SK-N-MC (cell line): Measurements from ENCODE around the gene IFT25.

ENCODE experiments used
- DNase-seq: peaks from one replicate; pipeline ENCODE4 v3.0.0-alpha.2; 2011; ENCODE audit warnings: low read depth, low spot score
- H3K27ac ChIP-seq: fragments of 200-600 bp; sonication (generic); 2 replicates; pipeline ENCODE4 v1.5.1; 2016; ENCODE audit warnings: mixed run types
- H3K36me3 ChIP-seq: fragments of 200-600 bp; sonication (generic); 2 replicates; pipeline ENCODE4 v1.6.1; 2017; ENCODE audit warnings: antibody characterized with exemption, low read length, mixed read lengths; ENCODE audit not compliant: insufficient read depth
- H3K4me3 ChIP-seq: fragments of 200-600 bp; sonication (generic); 2 replicates; pipeline ENCODE4 v1.5.1; 2016
- H3K9ac ChIP-seq: fragments of 200-600 bp; sonication (generic); 2 replicates; pipeline ENCODE4 v1.8.0; 2017; ENCODE audit warnings: mixed run types, mixed read lengths; ENCODE audit not compliant: insufficient read length
- H3K9me3 ChIP-seq: fragments of 200-600 bp; sonication (generic); 2 replicates; pipeline ENCODE4 v1.6.1; 2017; ENCODE audit warnings: low read depth, mild to moderate bottlenecking, antibody characterized with exemption, low read length, moderate library complexity, mixed read lengths
- EZH2 ChIP-seq: fragments of 200-600 bp; sonication (generic); IDR thresholded peaks from one replicate; pipeline ENCODE4 v1.6.1; 2017; ENCODE audit warnings: antibody characterized with exemption
- FOXP2 ChIP-seq: optimal IDR thresholded peaks from 2 replicates; pipeline ENCODE3; 2011; ENCODE audit warnings: mild to moderate bottlenecking, moderate library complexity; ENCODE audit not compliant: insufficient read depth; ENCODE audit errors: extremely low read length, control extremely low read depth
- POLR2AphosphoS5 ChIP-seq: IDR thresholded peaks from 2 replicates; pipeline ENCODE4 v1.6.1; 2012; ENCODE audit warnings: mild to moderate bottlenecking, low read depth, low read length, borderline replicate concordance

IFT25 gene

DNA sequence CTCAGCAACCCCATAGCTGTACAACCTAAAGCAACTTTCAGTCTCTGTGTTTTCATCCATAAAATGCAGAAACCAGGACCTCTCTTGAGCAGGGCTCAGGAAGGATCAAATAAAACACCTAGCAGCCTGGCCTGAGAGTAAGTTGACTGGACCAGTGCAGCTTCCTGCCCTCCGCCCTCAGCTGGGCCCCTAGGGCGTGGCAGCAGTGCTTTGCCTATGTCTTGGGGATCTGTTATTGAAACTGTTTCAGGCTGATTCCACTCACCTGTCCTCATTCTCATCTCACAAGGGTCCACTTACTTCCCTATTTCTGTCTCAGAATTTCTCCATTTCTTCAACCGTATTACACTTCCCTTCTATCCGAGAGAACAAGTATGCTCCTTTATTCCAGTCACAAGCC, 18.0 kb upstream of the IFT25 start:
- Histone ChIP-seq H3K9me3 (no peaks in the 10 kb centered on the region), H3K36me3 (peaks cover 77% of the 10 kb centered on the region), H3K9ac (no peak overlapping the region), H3K4me3 (no peak overlapping the region), H3K27ac (no peak overlapping the region)
- DNase-seq, result no peak
- no peak for TF ChIP-seq EZH2
- no peak for TF ChIP-seq POLR2AphosphoS5
- no peak for TF ChIP-seq FOXP2

DNA sequence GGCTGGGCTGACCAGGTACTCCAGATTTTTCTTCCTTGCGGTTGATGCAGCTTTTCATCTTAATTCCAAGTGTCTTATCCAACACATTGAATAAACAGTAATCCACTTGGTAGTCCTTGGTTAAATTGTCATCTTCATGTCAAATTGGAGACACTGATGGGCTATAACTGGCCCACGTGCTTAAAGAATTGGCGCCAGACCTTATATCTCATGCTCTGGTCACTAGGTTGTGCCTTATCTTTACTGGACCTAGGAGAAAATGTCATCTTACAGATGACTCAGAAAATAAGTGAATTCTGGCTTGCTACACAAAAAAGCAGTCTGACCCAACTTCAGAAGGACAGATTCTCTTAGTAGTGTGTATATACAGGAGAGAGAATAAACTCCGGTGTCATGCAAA, 16.9 kb upstream of the IFT25 start:
- Histone ChIP-seq H3K9me3 (no peaks in the 10 kb centered on the region), H3K4me3 (no peak overlapping the region), H3K9ac (no peak overlapping the region), H3K36me3 (peaks cover 71% of the 10 kb centered on the region), H3K27ac (no peak overlapping the region)
- TF ChIP-seq EZH2 (no peak), FOXP2 (no peak), POLR2AphosphoS5 (no peak)
- no peak for DNase-seq

GRCh38 chr1:53959664-53960250, 14.3 kb upstream of the IFT25 start:
- no peak for TF ChIP-seq FOXP2
- no peak for TF ChIP-seq POLR2AphosphoS5
- no peak for TF ChIP-seq EZH2
- Histone ChIP-seq H3K9me3 (no peaks in the 10 kb centered on the region), H3K27ac (no peak overlapping the region), H3K4me3 (no peak overlapping the region), H3K9ac (no peak overlapping the region), H3K36me3 (peaks cover 70% of the 10 kb centered on the region)
- no peak for DNase-seq

DNA sequence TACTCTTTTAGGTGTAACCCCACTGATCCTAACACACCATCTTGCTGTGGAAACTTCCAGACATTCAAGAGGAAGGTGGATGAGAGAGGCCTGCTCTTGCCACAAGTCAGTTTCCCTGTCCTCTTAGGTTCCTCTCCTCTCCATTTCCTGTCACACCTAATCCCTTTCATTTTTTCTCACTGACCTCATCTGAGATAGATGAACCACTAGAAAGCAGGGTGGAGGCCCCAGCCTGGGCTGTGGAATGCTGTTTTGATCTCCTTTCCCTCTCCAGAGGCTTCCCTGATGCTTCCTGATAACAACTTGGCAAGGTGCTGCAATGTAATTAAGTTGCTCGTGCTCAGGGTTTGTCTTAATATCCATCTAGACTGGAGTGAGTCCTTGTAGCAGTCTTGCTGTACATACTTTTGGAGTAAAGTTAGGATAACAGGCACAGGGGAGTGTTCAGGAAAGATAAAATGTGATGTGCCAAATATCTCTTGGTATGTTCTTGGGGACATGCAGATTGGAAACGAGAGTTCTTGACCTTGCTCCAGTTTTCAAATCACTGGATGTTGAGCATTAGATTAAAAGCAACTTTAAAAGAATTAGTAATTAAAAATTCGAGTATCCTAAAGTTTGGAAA, 11.8 kb upstream of the IFT25 start:
- no peak overlapping the region for H3K27ac ChIP-seq
- DNase-seq, result no peak

GRCh38 chr1:53956308-53957168, 11.0 kb upstream of the IFT25 start:
- no peak overlapping the region for H3K27ac ChIP-seq
- no peak for DNase-seq

More for the DNA sequence above, 11.8 kb upstream of the IFT25 start:
- H3K4me3 ChIP-seq, result no peak overlapping the region
- H3K36me3 ChIP-seq, result peaks cover 70% of the 10 kb centered on the region
- no peak overlapping the region for H3K9ac ChIP-seq
- no peak for TF ChIP-seq POLR2AphosphoS5
- no peak for TF ChIP-seq EZH2
- TF ChIP-seq FOXP2, result no peak
- H3K9me3 ChIP-seq, result no peaks in the 10 kb centered on the region

GRCh38 chr1:53954128-53954527, 8.6 kb upstream of the IFT25 start:
- Histone ChIP-seq H3K36me3 (peaks cover 61% of the 10 kb centered on the region), H3K9ac (no peak overlapping the region)

More at GRCh38 chr1:53956308-53957168, 11.0 kb upstream of the IFT25 start:
- no peaks in the 10 kb centered on the region for H3K9me3 ChIP-seq
- TF ChIP-seq FOXP2 (no peak), EZH2 (no peak), POLR2AphosphoS5 (no peak)
- no peak overlapping the region for H3K9ac ChIP-seq
- no peak overlapping the region for H3K4me3 ChIP-seq
- peaks cover 70% of the 10 kb centered on the region for H3K36me3 ChIP-seq

DNA sequence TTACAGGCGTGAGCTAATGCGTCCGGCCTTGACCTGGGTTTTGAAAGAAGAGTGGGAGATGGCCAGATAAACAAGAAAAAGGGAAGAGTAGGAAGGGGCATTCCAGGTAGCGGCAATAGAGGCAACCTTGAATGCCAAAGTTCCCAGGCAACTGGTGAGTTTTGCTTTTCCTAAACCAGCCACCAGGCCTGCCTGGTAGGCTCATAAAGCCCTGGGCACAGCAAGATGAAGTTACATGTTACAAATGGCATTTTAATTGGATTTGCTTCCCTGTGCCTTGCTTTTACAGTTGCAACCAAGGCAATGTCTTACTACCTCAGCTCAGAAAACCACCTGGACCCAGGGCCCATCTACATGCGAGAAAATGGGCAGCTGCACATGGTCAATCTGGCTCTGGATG, 6.2 kb upstream of the IFT25 start:
- TF ChIP-seq POLR2AphosphoS5, result no peak
- no peak for TF ChIP-seq EZH2
- TF ChIP-seq FOXP2, result no peak
- no peak for DNase-seq
- Histone ChIP-seq H3K27ac (no peak overlapping the region), H3K9me3 (no peaks in the 10 kb centered on the region), H3K36me3 (peaks cover 58% of the 10 kb centered on the region), H3K9ac (no peak overlapping the region), H3K4me3 (no peak overlapping the region)

More at GRCh38 chr1:53954128-53954527, 8.6 kb upstream of the IFT25 start:
- H3K27ac ChIP-seq, result no peak overlapping the region
- TF ChIP-seq POLR2AphosphoS5 (no peak), EZH2 (no peak), FOXP2 (no peak)
- no peak overlapping the region for H3K4me3 ChIP-seq
- H3K9me3 ChIP-seq, result no peaks in the 10 kb centered on the region
- no peak for DNase-seq
